ENCODE data around the gene RIMBP2. TPM values are rescaled to one million over a fixed set of nuclear protein-coding genes. Genes with fewer than 3 reads are reported as not detected.

RIMBP2 gene
- total RNA-seq, 1 experiment from 2014 or later, result 2.1 TPM

DNA sequence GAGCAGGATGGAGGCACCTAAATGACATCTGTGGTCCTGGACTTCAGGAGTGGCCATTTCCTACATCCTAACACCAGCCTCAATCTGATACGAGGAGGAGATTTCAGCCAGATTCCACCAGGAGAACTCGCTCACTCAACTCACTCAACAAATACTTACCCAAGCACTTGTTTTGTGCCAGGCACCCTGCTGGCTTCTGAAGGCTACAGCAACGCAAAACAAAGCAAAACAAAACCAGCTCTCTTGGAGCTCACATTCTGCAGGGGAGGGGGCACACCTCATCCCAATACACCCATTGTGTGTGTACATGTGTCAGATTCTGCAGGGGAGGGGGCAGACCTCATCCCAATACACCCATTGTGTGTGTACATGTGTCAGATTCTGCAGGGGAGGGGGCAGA lies 233.7 kb downstream of the RIMBP2 start:
- no peak overlapping the region for H3K4me3 ChIP-seq (ENCODE audit: insufficient read depth, low read depth, low read length)
- no peaks in the 10 kb centered on the region for H3K36me3 ChIP-seq (replicated peaks; ENCODE audit: control insufficient read depth, insufficient read depth, low read length)
- no peaks in the 10 kb centered on the region for H3K27me3 ChIP-seq (ENCODE audit: control insufficient read depth, insufficient read depth, low read length)
- DNase-seq, result no peak

DNA sequence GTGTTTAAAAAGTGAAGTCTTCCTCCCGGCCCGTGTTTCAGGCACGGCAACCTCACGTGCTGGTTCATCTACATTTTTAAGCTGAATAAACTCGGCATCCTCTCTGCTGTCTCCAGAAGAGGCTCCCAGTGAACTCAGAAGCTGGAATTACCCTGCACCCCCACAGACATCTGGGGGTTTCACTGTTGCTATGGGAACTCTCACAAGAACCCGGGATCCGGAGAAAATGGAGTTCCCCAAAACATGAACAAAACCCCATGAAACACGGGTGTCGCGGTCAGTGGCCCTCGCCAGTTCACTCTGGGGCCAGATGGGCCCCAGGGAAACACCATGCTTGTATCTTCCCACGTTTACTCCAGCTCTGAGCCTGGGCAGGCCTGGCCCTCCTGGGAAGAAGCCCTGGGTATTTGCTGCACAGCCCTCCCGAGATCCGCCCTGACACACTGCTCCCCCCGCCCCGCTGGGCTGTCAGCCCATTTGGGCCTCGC lies 234.7 kb downstream of the RIMBP2 start:
- H3K27me3 ChIP-seq (ENCODE audit: control insufficient read depth, insufficient read depth, low read length), result no peaks in the 10 kb centered on the region
- no peak for DNase-seq
- no peaks in the 10 kb centered on the region for H3K36me3 ChIP-seq (replicated peaks; ENCODE audit: control insufficient read depth, insufficient read depth, low read length)
- no peak overlapping the region for H3K4me3 ChIP-seq (ENCODE audit: insufficient read depth, low read depth, low read length)

DNA sequence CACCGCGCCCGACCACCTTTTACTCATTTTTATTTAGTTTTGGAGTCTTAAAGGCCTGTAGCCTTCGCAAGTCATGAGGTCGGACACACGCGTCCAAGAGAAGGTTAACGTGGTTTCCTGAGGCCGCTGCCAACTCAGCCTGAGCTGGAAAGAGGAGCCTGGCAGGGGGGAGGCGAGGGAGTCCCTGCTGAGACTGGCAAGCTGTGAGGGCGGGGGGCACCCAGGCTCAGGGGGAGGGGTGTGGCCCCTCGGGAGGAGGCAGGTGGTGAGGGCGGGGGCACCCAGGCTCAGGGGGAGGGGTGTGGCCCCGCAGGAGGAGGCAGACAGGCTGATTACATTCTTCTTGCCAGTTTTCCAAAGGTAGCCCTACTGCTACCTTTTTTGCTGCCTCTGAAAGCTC lies 235.2 kb downstream of the RIMBP2 start:
- Histone ChIP-seq H3K27me3 (ENCODE audit: control insufficient read depth, insufficient read depth, low read length) (no peaks in the 10 kb centered on the region), H3K36me3 (replicated peaks; ENCODE audit: control insufficient read depth, insufficient read depth, low read length) (no peaks in the 10 kb centered on the region), H3K4me3 (ENCODE audit: insufficient read depth, low read depth, low read length) (no peak overlapping the region)
- peak; percentile 75 for DNase-seq

DNA sequence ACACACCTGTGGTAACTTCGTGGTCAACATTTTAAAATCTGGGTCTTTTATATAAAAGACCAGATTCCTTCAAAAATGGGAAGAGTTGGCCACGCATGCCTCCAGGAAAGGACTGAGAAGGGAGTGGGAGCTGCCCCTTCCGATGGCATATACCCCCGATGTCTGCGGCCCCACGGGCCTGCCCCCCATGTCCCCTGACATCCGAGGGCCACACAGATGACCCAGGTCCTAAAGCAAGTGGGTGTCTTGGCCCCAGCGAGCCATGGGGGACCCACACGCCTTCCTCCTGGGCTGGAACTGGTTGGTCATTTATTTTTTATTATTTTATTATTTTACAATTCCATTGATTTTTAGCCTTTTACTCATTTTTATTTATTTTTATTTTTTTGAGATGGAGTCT lies 235.9 kb downstream of the RIMBP2 start:
- Histone ChIP-seq H3K27me3 (ENCODE audit: control insufficient read depth, insufficient read depth, low read length) (no peaks in the 10 kb centered on the region), H3K36me3 (replicated peaks; ENCODE audit: control insufficient read depth, insufficient read depth, low read length) (no peaks in the 10 kb centered on the region), H3K4me3 (ENCODE audit: insufficient read depth, low read depth, low read length) (no peak overlapping the region)
- peak; percentile 46 for DNase-seq

DNA sequence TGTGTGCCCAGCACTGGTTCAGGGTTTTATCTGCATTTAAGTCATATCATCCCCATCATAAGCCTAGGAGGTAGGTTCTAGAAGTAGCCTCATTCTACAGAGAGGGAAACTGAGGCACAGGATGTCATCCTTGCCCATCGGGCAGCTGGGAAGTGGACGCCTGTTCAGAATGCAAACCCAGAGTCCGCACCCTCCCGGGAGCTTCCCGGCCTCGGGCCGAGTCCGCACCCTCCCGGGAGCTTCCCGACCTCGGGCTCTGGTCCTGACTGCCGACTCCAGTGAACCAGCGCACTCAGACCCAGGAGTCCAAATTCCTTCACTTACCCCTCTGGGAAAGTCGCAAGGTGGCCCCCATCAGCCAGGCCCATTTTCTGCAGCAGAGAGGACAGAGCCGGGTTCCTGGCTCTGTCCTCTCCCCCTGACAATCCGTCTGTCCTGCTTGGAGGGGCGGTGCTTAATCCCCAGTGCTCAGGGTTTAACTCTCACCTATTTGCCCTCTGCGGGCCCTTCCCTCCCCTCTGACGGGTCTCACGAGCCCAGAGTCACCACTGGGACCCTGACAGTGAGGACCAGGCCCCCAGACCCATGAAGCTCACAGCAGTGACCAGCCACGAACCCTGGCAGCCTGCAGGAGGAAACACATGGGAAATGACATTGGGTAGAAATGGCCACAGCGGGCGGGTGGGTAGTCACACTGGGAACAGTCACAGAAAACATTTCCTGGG lies 236.5 kb downstream of the RIMBP2 start:
- Histone ChIP-seq H3K36me3 (replicated peaks; ENCODE audit: control insufficient read depth, insufficient read depth, low read length) (no peaks in the 10 kb centered on the region), H3K27me3 (ENCODE audit: control insufficient read depth, insufficient read depth, low read length) (no peaks in the 10 kb centered on the region), H3K4me3 (ENCODE audit: insufficient read depth, low read depth, low read length) (no peak overlapping the region)
- peak; percentile 65 for DNase-seq

DNA sequence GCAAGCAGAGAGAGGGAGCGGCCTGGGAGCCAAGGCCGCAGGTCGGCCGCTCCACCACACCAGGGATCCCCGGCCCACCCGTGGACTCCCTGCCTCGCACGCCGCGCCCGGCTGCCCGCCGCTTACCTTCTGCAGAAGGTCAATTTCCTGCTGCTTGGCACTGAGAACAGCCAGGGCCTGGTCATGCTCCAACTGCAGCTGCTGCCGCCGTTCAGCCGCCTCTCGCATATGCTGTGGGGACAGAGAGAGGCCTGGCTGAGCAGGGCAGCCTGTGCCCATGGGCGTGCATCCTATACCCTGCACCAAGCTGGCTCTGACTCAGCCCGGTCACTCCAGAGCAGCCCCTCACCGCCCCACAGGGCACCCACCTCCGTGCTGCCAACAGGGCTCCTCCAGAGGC lies 237.3 kb downstream of the RIMBP2 start:
- no peaks in the 10 kb centered on the region for H3K27me3 ChIP-seq (ENCODE audit: control insufficient read depth, insufficient read depth, low read length)
- no peaks in the 10 kb centered on the region for H3K36me3 ChIP-seq (replicated peaks; ENCODE audit: control insufficient read depth, insufficient read depth, low read length)
- no peak overlapping the region for H3K4me3 ChIP-seq (ENCODE audit: insufficient read depth, low read depth, low read length)
- peak; percentile 47 for DNase-seq

DNA sequence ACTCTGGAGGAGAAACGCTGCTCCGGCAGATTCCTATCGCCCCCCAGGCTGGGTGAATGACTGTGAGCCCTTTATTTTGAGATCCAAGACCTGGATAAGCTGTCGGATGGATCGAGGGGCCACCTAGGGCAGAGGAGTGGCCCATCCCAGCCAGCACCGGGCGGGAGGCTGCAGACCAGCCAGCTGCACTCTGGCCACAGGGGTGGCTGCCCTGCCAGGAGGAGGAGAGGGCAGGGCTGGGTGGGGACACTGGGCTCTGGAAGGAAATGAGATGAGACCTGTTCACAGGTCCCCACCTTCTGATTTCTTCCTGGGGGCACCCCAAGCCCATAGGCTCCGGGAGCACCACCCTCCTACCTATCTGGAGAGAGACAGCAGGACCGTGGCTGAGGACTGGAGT lies 238.4 kb downstream of the RIMBP2 start:
- Histone ChIP-seq H3K27me3 (ENCODE audit: control insufficient read depth, insufficient read depth, low read length) (no peaks in the 10 kb centered on the region), H3K4me3 (ENCODE audit: insufficient read depth, low read depth, low read length) (no peak overlapping the region), H3K36me3 (replicated peaks; ENCODE audit: control insufficient read depth, insufficient read depth, low read length) (no peaks in the 10 kb centered on the region)
- DNase-seq, result no peak

DNA sequence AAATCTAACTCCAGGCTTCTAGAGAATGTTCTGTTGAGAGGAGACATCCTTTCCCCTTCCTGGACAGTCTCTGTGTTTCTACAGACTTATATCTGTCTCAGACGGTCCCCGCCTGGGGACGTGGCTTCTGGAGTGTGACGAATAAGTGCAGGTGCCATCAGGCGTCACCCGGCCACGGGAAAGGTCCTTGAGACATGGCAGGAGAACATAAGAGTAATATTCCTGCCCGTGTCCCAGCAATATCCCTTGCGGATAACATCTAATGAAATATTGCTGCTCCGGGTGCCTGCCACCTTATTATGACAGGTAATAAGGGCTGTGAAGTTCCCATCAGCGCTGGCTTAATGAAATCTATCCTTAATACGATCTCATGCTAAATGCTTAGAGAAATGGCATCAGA lies 238.8 kb downstream of the RIMBP2 start:
- no peaks in the 10 kb centered on the region for H3K36me3 ChIP-seq (replicated peaks; ENCODE audit: control insufficient read depth, insufficient read depth, low read length)
- no peak for DNase-seq
- H3K4me3 ChIP-seq (ENCODE audit: insufficient read depth, low read depth, low read length), result no peak overlapping the region
- H3K27me3 ChIP-seq (ENCODE audit: control insufficient read depth, insufficient read depth, low read length), result no peaks in the 10 kb centered on the region

DNA sequence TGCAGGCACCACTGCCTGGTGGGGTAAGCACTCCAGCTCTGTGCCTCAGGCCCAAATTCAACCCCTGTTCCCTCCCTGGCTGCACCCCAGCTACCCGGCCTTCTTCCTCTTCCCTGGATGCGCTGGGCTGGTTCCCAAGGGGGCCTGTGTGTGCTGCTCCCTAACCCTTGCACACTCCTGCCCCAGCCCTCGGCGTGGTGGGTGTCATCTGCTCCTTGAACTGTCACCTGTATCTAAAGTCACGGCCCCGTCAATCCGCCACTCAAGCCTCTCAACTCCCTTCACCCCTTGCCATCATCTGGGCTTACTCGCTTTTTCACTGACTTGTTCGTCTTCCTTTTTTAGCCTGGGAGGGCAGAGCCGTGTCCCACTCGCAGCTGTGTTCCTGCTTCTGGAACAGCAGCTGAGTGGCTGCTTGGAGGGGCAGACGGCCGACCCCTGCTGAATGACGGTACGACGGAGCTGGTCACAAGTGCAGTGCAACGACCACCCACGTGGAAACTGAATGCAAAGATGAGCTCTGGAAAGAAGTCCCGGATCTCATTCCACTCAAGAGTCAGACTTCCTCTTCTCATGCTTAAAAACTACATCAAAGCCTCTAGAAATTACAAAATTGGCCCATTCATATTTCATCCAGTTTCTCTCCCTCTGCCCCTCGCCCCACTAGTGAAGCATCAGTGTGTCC lies 239.5 kb downstream of the RIMBP2 start:
- peak; percentile 38 for DNase-seq
- Histone ChIP-seq H3K27me3 (ENCODE audit: control insufficient read depth, insufficient read depth, low read length) (no peaks in the 10 kb centered on the region), H3K4me3 (ENCODE audit: insufficient read depth, low read depth, low read length) (no peak overlapping the region), H3K36me3 (replicated peaks; ENCODE audit: control insufficient read depth, insufficient read depth, low read length) (no peaks in the 10 kb centered on the region)

DNA sequence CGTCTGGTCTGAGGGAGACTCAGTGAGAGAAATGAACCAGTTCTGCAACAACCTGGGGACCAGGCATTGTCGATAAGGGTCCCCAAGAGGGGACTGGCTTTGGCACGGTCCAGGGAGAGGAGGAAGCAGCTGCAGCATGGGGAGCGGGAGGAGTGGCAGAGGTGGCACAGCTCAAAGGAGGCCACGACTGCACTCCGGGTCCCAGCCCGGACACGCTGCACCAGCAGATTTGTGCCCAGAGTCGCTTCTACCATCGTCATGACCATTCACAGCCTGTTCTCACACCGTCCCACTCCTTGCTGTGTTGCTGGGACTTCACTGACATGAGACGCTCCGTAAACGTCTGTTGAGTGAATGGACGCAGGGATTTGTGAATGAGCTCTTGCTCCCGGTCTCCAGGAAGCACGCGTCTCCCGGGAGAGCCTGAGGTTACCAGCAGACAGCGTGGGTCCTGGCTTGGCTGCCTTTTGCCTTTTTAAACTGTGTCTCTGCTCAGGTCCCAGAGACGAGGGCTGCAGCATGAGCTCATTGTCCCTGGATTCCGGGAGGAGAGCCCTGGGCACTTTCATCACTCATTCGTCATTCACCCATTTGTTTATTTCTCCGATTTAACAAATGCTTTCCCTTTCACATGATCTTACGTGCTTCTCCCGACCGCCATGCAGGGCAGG lies 241.4 kb downstream of the RIMBP2 start:
- no peaks in the 10 kb centered on the region for H3K36me3 ChIP-seq (replicated peaks; ENCODE audit: control insufficient read depth, insufficient read depth, low read length)
- H3K4me3 ChIP-seq (ENCODE audit: insufficient read depth, low read depth, low read length), result no peak overlapping the region
- peak; percentile 34 for DNase-seq
- H3K27me3 ChIP-seq (ENCODE audit: control insufficient read depth, insufficient read depth, low read length), result no peaks in the 10 kb centered on the region

DNA sequence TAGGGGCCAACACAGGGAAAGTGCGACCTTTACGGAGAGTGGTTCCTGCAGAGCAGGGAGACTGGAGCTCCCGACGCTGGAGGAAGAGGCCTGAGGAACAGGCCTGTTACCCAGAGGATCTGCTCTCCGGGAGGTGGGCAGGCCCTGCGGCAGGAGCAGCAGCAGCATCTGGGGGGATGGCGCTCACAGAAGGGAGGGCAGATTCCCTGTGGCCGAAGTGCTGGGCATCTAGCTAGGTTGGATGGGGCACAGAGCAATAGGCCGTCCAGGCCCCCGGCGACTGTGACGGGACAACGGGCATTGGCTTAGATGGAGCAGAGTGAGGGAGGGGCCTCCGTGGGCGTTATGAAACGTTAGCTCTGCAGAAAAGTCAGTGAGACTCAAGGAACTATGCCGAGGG lies 242.8 kb downstream of the RIMBP2 start:
- Histone ChIP-seq H3K4me3 (ENCODE audit: insufficient read depth, low read depth, low read length) (no peak overlapping the region), H3K27me3 (ENCODE audit: control insufficient read depth, insufficient read depth, low read length) (no peaks in the 10 kb centered on the region), H3K36me3 (replicated peaks; ENCODE audit: control insufficient read depth, insufficient read depth, low read length) (no peaks in the 10 kb centered on the region)
- DNase-seq, result peak; percentile 36

DNA sequence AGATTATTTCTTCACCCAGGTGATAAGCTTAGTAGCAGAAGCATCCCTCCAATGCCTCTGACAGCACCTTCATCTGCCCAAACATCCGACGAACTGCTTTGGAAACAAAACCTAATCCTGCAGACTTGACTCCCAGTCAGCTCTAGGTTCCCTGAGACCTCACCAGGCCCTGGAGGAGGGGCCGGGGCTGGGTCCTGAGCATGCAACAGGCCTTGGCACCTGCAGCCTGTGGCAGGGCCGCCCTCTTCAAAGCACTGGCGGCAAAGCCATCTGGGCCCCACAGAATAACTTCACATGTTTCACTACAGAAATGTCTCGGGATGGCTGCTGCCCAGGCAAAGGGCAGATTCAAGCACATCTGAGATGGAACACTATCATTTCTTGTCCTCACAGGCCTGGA lies 245.1 kb downstream of the RIMBP2 start:
- no peak overlapping the region for H3K4me3 ChIP-seq (ENCODE audit: insufficient read depth, low read depth, low read length)
- DNase-seq, result peak; percentile 28
- no peaks in the 10 kb centered on the region for H3K27me3 ChIP-seq (ENCODE audit: control insufficient read depth, insufficient read depth, low read length)
- no peaks in the 10 kb centered on the region for H3K36me3 ChIP-seq (replicated peaks; ENCODE audit: control insufficient read depth, insufficient read depth, low read length)

DNA sequence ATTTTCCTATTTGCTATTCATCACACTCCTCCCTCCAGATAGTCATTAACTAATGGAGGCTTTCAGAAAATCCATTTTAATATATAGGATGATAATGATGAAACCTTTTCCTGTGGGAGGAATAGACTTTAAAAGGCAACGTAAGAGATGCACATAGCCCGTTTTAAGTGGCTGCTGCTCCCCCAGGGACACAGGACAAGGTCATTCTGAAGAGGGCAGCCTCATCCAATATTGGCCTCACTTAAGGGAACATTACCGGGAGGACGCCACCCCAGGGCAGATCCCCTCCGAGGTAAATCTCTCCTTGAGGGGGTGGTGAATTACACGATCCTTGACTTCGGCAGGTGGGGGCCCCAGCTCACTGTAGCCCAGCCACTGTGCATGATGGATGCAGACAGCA lies 246.5 kb downstream of the RIMBP2 start:
- no peaks in the 10 kb centered on the region for H3K36me3 ChIP-seq (replicated peaks; ENCODE audit: control insufficient read depth, insufficient read depth, low read length)
- H3K27me3 ChIP-seq (ENCODE audit: control insufficient read depth, insufficient read depth, low read length), result no peaks in the 10 kb centered on the region
- H3K4me3 ChIP-seq (ENCODE audit: insufficient read depth, low read depth, low read length), result no peak overlapping the region
- no peak for DNase-seq

DNA sequence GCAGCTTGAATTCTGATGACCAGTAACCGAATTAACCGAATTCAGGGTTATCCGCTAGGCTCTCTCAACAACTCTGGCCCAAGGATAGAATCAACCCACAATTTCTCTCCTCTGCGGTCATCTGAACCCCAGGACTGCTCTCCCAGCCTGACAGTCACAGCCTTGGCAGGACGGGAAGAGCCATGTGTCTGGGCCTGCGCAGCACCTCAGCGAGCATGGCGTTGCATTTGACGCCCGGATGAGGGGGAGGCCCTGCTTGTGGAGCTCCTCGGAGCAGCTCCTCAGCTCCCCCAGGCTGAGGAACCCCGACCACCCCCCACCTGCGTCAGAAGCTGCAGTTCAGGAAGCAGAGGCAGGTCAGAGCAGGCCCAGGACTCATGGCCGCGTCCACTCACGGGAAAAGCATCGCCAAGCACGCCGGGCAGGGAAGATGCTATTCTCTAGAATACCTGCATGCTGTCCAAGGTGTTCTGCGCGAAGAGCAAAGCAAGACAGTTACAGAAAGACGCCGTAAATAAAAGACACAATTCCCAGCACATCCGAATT lies 247.3 kb downstream of the RIMBP2 start:
- no peak for DNase-seq
- no peaks in the 10 kb centered on the region for H3K27me3 ChIP-seq (ENCODE audit: control insufficient read depth, insufficient read depth, low read length)
- no peaks in the 10 kb centered on the region for H3K36me3 ChIP-seq (replicated peaks; ENCODE audit: control insufficient read depth, insufficient read depth, low read length)
- no peak overlapping the region for H3K4me3 ChIP-seq (ENCODE audit: insufficient read depth, low read depth, low read length)

DNA sequence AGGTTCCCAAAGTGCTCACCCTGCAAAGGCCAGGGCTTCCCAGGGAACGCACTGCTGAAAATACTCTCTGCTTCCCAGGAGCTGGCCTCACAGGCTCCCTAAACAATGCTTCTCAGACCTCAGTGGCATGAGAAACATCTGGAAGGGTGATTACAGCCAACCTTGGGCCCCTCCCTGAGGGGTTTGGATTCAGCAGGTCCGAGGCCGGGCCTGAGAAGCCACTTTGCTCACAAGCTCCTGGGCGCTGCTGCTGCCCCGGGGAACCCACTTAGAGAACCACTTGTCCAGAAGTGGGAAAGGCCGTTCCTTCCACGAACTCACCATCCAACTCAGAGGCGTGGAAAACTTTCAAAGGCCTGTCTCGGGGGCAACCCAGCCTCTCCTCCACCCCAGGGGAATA lies 247.9 kb downstream of the RIMBP2 start:
- Histone ChIP-seq H3K4me3 (ENCODE audit: insufficient read depth, low read depth, low read length) (no peak overlapping the region), H3K27me3 (ENCODE audit: control insufficient read depth, insufficient read depth, low read length) (no peaks in the 10 kb centered on the region), H3K36me3 (replicated peaks; ENCODE audit: control insufficient read depth, insufficient read depth, low read length) (no peaks in the 10 kb centered on the region)
- DNase-seq, result no peak
